Endothelial cell of umbilical vein (primary cell): ENCODE results near the gene TBK1. TPM values are rescaled to one million over a fixed set of nuclear protein-coding genes. Genes with fewer than 3 reads are reported as not detected.
A peak's percentile ranks its signal among the peaks of the same experiment; 100 is the strongest.

ENCODE experiments used
- BruUV-seq: library from RNA; stranded (reverse); fragments of 400-500 nt; replicated peaks from 2 replicates; lab custom pipeline; 2021; lab: Mats Ljungman, UMichigan
- CTCF ChIA-PET: fragments of 300-600, 350-600 bp; sonication (Branson Sonifier 250); formaldehyde crosslinking; loops from one replicate; lab custom pipeline; 2021; ENCODE audit warnings: antibody characterized with exemption, inconsistent platforms; lab: Charles Lee
- POLR2A ChIA-PET: fragments of 300-600, 350-600 bp; sonication (Branson Sonifier 250); formaldehyde crosslinking; loops from one replicate; lab custom pipeline; 2021; ENCODE audit warnings: antibody characterized with exemption, inconsistent platforms; lab: Charles Lee
- DNase-seq: peaks from one replicate; pipeline ENCODE4 v3.0.0-alpha.2; 2011; ENCODE audit warnings: low read depth, low spot score
- FAIRE-seq: peaks from 2 replicates; lab custom pipeline; 2011; peaks lifted over from hg19 to GRCh38; lab: Jason Lieb, UNC
- H2AFZ ChIP-seq: 2 replicates; pipeline ENCODE4 v1.6.0; 2012; ENCODE audit warnings: low read depth, low read length, control low read depth, inconsistent platforms
- H3K27ac ChIP-seq: 2 replicates; pipeline ENCODE4 v1.5.1; 2011; ENCODE audit warnings: low read depth, mild to moderate bottlenecking, control low read depth, low read length, moderate library complexity; ENCODE audit not compliant: insufficient read depth
- H3K27me3 ChIP-seq, 2 experiments: 2 replicates each; pipeline versions ENCODE4 v1.6.0 to v1.6.1; 2011; ENCODE audit warnings: low read length in 2 of 2, mixed read lengths in 1 of 2; ENCODE audit not compliant: control insufficient read depth in 2 of 2, insufficient read depth in 2 of 2
- H3K36me3 ChIP-seq, 2 experiments: 2 replicates in 1 of 2; 3 replicates in 1 of 2; pipeline ENCODE4 v1.5.1; 2011; ENCODE audit warnings: low read length in 2 of 2, mild to moderate bottlenecking in 1 of 2, moderate library complexity in 1 of 2; ENCODE audit not compliant: control insufficient read depth in 2 of 2, insufficient read depth in 2 of 2; ENCODE audit errors: extremely low read depth in 1 of 2
- H3K4me1 ChIP-seq: 3 replicates; pipeline ENCODE4 v1.5.1; 2011; ENCODE audit warnings: mild to moderate bottlenecking, low read length; ENCODE audit not compliant: control insufficient read depth, insufficient read depth; ENCODE audit errors: extremely low read depth
- H3K4me2 ChIP-seq: 2 replicates; pipeline ENCODE4 v1.6.1; 2011; ENCODE audit warnings: low read length, control low read depth, mixed read lengths; ENCODE audit not compliant: insufficient read depth
- H3K4me3 ChIP-seq, 3 experiments: fragments of 200-600 bp in 1 of 3; sonication (generic), shearing (Covaris generic) in 1 of 3; replicated peaks in 1 of 3; 2 replicates each; pipeline ENCODE4 v1.5.1; 2011 to 2016; ENCODE audit warnings: control low read depth in 3 of 3, low read length in 3 of 3, mild to moderate bottlenecking in 2 of 3, inconsistent platforms in 1 of 3, low read depth in 1 of 3, moderate library complexity in 1 of 3; ENCODE audit not compliant: insufficient read depth in 1 of 3
- H3K79me2 ChIP-seq: 2 replicates; pipeline ENCODE4 v1.6.0; 2012; ENCODE audit warnings: low read length, inconsistent platforms; ENCODE audit not compliant: control insufficient read depth, insufficient read depth
- H3K9ac ChIP-seq: replicated peaks from 2 replicates; pipeline ENCODE3; 2011; ENCODE audit warnings: low read length, control low read depth; ENCODE audit not compliant: insufficient read depth; ENCODE audit errors: extremely low read depth
- H3K9me1 ChIP-seq: replicated peaks from 3 replicates; pipeline ENCODE4 v1.6.0; 2011; ENCODE audit warnings: mild to moderate bottlenecking, low read length; ENCODE audit not compliant: control insufficient read depth, insufficient read depth; ENCODE audit errors: extremely low read depth
- H3K9me3 ChIP-seq: replicated peaks from 2 replicates; pipeline ENCODE4 v1.5.1; 2012; ENCODE audit warnings: low read length, inconsistent platforms; ENCODE audit not compliant: control insufficient read depth, insufficient read depth
- H4K20me1 ChIP-seq: replicated peaks from 2 replicates; pipeline ENCODE3; 2011; ENCODE audit warnings: mild to moderate bottlenecking, low read length; ENCODE audit not compliant: control insufficient read depth, insufficient read depth; ENCODE audit errors: extremely low read depth
- EZH2 ChIP-seq: IDR thresholded peaks from 2 replicates; pipeline ENCODE4 v1.6.1; 2012; ENCODE audit warnings: borderline replicate concordance, low read depth, mild to moderate bottlenecking, moderate library complexity, low read length, inconsistent platforms; ENCODE audit not compliant: severe bottlenecking
- FOS ChIP-seq: IDR thresholded peaks from 2 replicates; pipeline ENCODE4 v1.6.1; 2011; ENCODE audit warnings: mild to moderate bottlenecking, low read length, moderate library complexity, borderline replicate concordance; ENCODE audit not compliant: insufficient read depth
- MAX ChIP-seq: IDR thresholded peaks from 2 replicates; pipeline ENCODE4 v1.6.1; 2011; ENCODE audit not compliant: insufficient read depth, insufficient read length
- MYC ChIP-seq: IDR thresholded peaks from one replicate; pipeline ENCODE4 v1.6.1; 2011; ENCODE audit warnings: mild to moderate bottlenecking, low read depth, low read length
- POLR2A ChIP-seq: IDR thresholded peaks from 2 replicates; pipeline ENCODE4 v1.6.1; 2012; ENCODE audit warnings: low read depth, mild to moderate bottlenecking, control low read depth, low read length
- POLR2AphosphoS5 ChIP-seq: IDR thresholded peaks from 2 replicates; pipeline ENCODE4 v1.6.1; 2012; ENCODE audit warnings: low read depth, mild to moderate bottlenecking, control low read depth, low read length, moderate library complexity; ENCODE audit not compliant: insufficient read depth
- dilution Hi-C: fragments of 300-500 bp; cut with MboI; formaldehyde crosslinking; loops from one replicate; pipeline ENCODE4 v1.15.0; 2019; ENCODE audit warnings: low sequenced_read_pairs; ENCODE audit not compliant: extremely low pct_ligation_motif_present
- intact Hi-C: fragments of 100-400 bp; cut with micrococcal nuclease; formaldehyde crosslinking; loops from one replicate; pipeline ENCODE4 v1.10.0; 2022
- polyA plus RNA-seq, 4 experiments: library from polyadenylated mRNA; depleted of rRNA in 3 of 4; stranded (reverse) in 3 of 4; unstranded in 1 of 4; fragments of >200 nt; gene quantifications; 2 replicates each; pipeline versions ENCODE4 v1.2.1 to v1.2.3, GENCODE V29; 2011 to 2012; ENCODE audit warnings: missing spikeins in 1 of 4
- total RNA-seq: library from RNA; stranded (reverse); gene quantifications from 2 replicates; pipeline ENCODE4 v1.2.3, GENCODE V29; 2021
- TF ChIP-seq, protein P1 (sequence below), 2 donors: IDR thresholded peaks; 1 replicate in 1 of 2; 2 replicates in 1 of 2; pipeline ENCODE4 v1.5.1; 2011; ENCODE audit warnings: low read length in 2 of 2, mild to moderate bottlenecking in 2 of 2, moderate library complexity in 2 of 2, control low read depth in 1 of 2, inconsistent platforms in 1 of 2, low read depth in 1 of 2; ENCODE audit not compliant: insufficient read depth in 1 of 2; ENCODE audit errors: extremely low read depth in 1 of 2

Gene TBK1
- total and polyA plus RNA-seq, 2 donors (not counting 3 experiments of a cell fraction or from before 2014, with no cell fraction given), result 8.0 to 28.9 TPM

DNA sequence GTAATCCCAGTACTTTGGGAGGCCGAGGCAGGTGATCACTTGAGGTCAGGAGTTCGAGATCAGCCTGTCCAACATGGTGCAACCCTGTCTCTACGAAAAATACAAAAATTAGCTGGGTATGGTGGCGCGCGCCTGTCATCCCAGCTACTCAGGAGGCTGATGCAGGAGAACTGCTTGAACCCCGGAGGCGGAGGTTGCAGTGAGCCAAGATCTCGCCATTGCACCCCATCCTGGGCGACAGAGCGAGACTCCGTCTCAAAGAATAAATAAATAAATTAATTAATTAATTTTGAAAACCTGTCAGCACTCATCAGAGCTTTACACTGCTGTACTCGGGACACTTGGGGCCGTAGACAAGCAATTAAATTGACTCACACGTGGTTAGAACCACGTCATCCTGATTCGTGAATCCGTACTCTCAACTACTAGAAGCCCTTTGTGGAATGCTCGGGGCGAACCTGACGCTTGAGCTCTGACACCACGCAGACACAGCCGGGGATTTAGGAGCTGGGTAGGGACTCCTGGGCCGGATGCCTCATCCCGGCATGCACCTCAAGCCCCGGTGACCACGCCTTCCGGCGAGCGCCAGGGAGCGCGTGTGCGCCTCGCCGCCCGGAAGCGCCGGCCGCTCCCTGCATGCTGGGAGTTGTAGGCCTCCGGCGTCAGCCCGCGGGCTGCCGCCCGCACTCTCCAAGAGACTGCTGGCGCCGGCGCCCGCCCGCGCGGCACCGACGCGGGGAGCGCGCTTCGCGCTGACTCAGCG is 48.0 kb upstream of the TBK1 start, which contains the start of gene XPOT:
Gene XPOT, plus strand, starts transcription at position 686 of the 763 bp plus-strand sequence. CDS start 5,644 bp downstream, outside the sequence.
- peak within 1 kb of the TSS; percentile 91 for H2AFZ ChIP-seq
- peak within 1 kb of the TSS; percentile 66 for H3K4me2 ChIP-seq
- no peaks in the 10 kb centered on the region for H3K36me3 ChIP-seq
- peaks cover 10% of the 10 kb centered on the region for H3K4me1 ChIP-seq
- peak within 1 kb of the TSS; percentile 55 to 100 (median 78) for H3K4me3 ChIP-seq
- BruUV-seq, result TSS peak; percentile 93
- H3K27me3 ChIP-seq, result no peaks in the 10 kb centered on the region
- no peaks in the 10 kb centered on the region for H3K9me3 ChIP-seq
- dilution Hi-C loops (no loop called here), intact Hi-C loops (loop anchor here (1.0 to 2.0 kb wide), 3 partner anchors 9 to 181 kb away; partner anchors contain the start of genes KICS2 and TBK1)
- no peaks in the 10 kb centered on the region for H4K20me1 ChIP-seq
- ChIA-PET CTCF (interaction anchor here (0.7 to 1.1 kb wide), 2 partner anchors 8 to 10 kb away, joined by 5 to 7 read pairs; no protein-coding TSS in a partner anchor), POLR2A (interaction anchor here (1.0 kb wide), 1 partner anchor 8 kb away, joined by 3 read pairs; no protein-coding TSS in a partner anchor)
- H3K9ac ChIP-seq, result peak within 1 kb of the TSS; percentile 96
- FAIRE-seq (peak; percentile 87), DNase-seq (peak; percentile 97)
- TF ChIP-seq EZH2, result no peak
- peak; percentile 97 for TF ChIP-seq POLR2A
- TF ChIP-seq, protein P1, sequence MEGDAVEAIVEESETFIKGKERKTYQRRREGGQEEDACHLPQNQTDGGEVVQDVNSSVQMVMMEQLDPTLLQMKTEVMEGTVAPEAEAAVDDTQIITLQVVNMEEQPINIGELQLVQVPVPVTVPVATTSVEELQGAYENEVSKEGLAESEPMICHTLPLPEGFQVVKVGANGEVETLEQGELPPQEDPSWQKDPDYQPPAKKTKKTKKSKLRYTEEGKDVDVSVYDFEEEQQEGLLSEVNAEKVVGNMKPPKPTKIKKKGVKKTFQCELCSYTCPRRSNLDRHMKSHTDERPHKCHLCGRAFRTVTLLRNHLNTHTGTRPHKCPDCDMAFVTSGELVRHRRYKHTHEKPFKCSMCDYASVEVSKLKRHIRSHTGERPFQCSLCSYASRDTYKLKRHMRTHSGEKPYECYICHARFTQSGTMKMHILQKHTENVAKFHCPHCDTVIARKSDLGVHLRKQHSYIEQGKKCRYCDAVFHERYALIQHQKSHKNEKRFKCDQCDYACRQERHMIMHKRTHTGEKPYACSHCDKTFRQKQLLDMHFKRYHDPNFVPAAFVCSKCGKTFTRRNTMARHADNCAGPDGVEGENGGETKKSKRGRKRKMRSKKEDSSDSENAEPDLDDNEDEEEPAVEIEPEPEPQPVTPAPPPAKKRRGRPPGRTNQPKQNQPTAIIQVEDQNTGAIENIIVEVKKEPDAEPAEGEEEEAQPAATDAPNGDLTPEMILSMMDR (IDR thresholded peaks at IDR 0.05; ENCODE audit: extremely low read depth in 1 of 2, insufficient read depth in 1 of 2, low read depth in 1 of 2, low read length in 2 of 2), result peak in 1 of 2 donors; percentile 16
- TF ChIP-seq MAX, result peak; percentile 74
- TF ChIP-seq MYC, result peak; percentile 56
- TF ChIP-seq FOS, result no peak
- TF ChIP-seq POLR2AphosphoS5, result peak; percentile 96
- H3K9me1 ChIP-seq, result no peaks in the 10 kb centered on the region
- peaks cover 40% of the 10 kb centered on the region for H3K79me2 ChIP-seq
- peak within 1 kb of the TSS; percentile 89 for H3K27ac ChIP-seq
